Mucosa of descending colon (tissue), 3 donors: ENCODE data around the gene AP2M1. TPM values are rescaled to one million over a fixed set of nuclear protein-coding genes. Genes with fewer than 3 reads are reported as not detected.

Experiments used
- ATAC-seq: fragments of 200-7000 bp; cut with Tn5 transposase; one replicate; pipeline ENCODE4 v1.9.1; 2020; ENCODE audit warnings: mild to moderate bottlenecking, moderate library complexity
- DNase-seq, 3 donors: peaks; one replicate each; pipeline ENCODE4 v3.0.0-alpha.2; 2020
- H3K36me3 ChIP-seq: fragments of 200-600 bp; one replicate; pipeline ENCODE4 v1.8.0; 2021; ENCODE audit warnings: low read depth, mild to moderate bottlenecking
- H3K4me1 ChIP-seq: fragments of 200-600 bp; one replicate; pipeline ENCODE4 v1.8.0; 2021; ENCODE audit warnings: low read depth, mild to moderate bottlenecking
- H3K4me3 ChIP-seq: fragments of 200-600 bp; one replicate; pipeline ENCODE4 v1.8.0; 2021; ENCODE audit warnings: mild to moderate bottlenecking
- H3K9me3 ChIP-seq: fragments of 200-600 bp; one replicate; pipeline ENCODE4 v1.8.0; 2021; ENCODE audit warnings: mild to moderate bottlenecking
- intact Hi-C, 2 donors: fragments of 100-400 bp; cut with DNase I in 1 of 2; cut with micrococcal nuclease in 1 of 2; formaldehyde crosslinking; loops; one replicate each; pipeline versions ENCODE4 v1.11.0 to v1.11.1; 2022; cut with DNase I, micrococcal nuclease
- total RNA-seq, 3 donors: library from RNA; stranded (reverse); fragmentation: NEBNext Ultra II Directional in 2 of 3; extraction: Animal tissue kit (Norgen Biotek cat#: 25700) in 2 of 3; gene quantifications; one replicate each; pipeline versions ENCODE4 v1.2.1 to v1.2.4, GENCODE V29; 2021 to 2023
- TF ChIP-seq, protein P1 (sequence below): fragments of 200-600 bp; IDR thresholded peaks from one replicate; pipeline ENCODE4 v1.8.0; 2022; ENCODE audit warnings: antibody characterized with exemption, mild to moderate bottlenecking
- donor health status: DM: no; HTN: no; CAD: no; lungs with moderate emphysema.
- donor health status: DM: no; HTN: no; CAD: no.
- donor health status: DM: no; HTN: yes; CAD: no.

Gene AP2M1
- total RNA-seq, 3 donors from 2014 or later, result 215 to 297 (median 227) TPM

DNA sequence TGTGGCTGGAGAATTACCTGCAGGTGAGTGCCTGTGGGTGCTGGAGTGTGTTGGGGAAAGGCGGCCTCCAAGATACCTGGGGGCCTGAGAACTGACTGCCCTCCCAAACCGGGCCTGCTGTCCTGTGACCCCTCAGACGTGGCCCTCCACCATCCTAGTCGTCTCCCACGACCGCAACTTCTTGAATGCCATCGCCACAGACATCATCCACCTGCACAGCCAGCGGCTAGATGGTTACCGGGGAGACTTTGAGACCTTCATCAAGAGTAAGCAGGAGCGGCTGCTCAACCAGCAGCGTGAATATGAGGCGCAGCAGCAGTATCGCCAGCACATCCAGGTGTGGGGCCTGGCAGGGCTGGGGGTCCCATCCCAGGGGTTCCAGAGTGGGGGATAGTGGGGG is 14.8 kb downstream of the AP2M1 start:
- H3K9me3 ChIP-seq, result no peaks in the 10 kb centered on the region
- H3K36me3 ChIP-seq, result no peaks in the 10 kb centered on the region
- intact Hi-C loops, result no loop called here
- H3K4me1 ChIP-seq, result peaks cover 10% of the 10 kb centered on the region
- TF ChIP-seq, protein P1, sequence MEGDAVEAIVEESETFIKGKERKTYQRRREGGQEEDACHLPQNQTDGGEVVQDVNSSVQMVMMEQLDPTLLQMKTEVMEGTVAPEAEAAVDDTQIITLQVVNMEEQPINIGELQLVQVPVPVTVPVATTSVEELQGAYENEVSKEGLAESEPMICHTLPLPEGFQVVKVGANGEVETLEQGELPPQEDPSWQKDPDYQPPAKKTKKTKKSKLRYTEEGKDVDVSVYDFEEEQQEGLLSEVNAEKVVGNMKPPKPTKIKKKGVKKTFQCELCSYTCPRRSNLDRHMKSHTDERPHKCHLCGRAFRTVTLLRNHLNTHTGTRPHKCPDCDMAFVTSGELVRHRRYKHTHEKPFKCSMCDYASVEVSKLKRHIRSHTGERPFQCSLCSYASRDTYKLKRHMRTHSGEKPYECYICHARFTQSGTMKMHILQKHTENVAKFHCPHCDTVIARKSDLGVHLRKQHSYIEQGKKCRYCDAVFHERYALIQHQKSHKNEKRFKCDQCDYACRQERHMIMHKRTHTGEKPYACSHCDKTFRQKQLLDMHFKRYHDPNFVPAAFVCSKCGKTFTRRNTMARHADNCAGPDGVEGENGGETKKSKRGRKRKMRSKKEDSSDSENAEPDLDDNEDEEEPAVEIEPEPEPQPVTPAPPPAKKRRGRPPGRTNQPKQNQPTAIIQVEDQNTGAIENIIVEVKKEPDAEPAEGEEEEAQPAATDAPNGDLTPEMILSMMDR, result no peak
- DNase-seq (no peak), ATAC-seq (no peak)
- no peak overlapping the region for H3K4me3 ChIP-seq

DNA sequence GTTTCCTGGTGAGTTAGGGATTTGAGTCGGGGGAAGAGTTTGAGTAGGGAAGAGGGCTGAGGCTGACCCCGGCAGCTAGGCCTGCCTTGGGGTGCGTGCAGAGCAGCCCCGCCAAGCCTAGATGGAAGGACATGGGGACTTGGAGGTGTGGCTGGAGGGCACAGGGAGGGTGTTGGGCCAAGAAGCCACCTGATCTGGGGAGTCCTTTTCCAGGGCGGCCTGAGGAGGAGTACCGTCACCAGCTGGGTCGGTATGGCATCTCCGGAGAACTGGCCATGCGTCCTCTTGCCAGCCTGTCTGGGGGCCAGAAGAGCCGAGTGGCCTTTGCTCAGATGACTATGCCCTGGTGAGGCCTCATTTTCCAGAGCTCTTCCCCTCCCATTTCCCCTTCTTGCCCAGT is 18.2 kb downstream of the AP2M1 start:
- no peak for DNase-seq
- TF ChIP-seq, protein P1, result no peak
- no peaks in the 10 kb centered on the region for H3K9me3 ChIP-seq
- no peaks in the 10 kb centered on the region for H3K4me1 ChIP-seq
- no peak overlapping the region for H3K4me3 ChIP-seq
- intact Hi-C loops, result no loop called here
- no peaks in the 10 kb centered on the region for H3K36me3 ChIP-seq
- ATAC-seq, result no peak

DNA sequence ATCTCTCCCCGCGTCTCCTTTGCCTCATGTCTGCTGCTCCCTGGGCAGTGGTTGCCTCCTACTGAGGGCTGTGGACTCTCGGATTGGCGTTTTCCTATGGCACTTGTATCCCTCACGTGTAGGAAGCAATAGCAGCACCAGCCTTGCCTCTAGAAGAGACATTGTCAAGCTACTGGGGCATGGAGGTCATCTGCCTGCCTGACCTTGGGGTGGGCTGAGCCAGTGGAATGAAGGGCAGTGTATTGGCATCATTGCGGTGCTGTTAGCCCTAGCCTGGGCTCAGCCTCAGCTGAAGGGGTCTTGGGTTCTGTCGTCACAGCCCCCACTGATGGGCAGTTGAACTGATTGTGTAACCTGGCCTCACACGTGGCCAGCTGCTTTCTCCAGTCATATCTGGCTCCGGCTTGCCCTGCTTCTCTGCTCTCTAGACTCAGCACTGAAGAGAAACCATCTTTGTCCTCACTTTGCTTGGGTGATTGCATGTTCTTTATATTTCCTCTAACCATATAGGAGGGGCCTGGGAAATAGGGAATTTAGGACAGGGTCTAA is 19.4 kb downstream of the AP2M1 start:
- Histone ChIP-seq H3K9me3 (no peaks in the 10 kb centered on the region), H3K4me1 (no peaks in the 10 kb centered on the region), H3K36me3 (no peaks in the 10 kb centered on the region), H3K4me3 (no peak overlapping the region)
- TF ChIP-seq, protein P1, result no peak
- DNase-seq (no peak), ATAC-seq (no peak)
- intact Hi-C loops, result no loop called here

DNA sequence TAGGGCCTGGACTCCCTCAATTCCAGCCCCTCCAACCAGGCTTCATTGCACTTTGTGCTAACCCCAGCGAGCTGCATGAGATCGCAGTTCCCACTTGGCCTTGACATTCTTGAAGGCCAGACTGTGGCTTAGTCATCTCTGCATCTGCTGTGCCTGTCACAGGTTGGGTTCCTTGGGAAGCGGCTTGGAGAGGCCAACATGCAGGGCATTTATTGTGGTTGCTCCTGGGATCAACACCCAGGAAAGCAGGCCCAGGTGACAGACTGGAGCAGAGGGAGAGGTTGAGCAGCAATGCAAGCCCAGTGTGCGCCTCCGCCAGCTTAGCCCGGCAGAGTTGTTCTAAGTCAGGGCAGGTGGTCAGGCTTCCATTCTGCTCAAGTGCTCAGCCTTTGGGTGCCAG is 21.9 kb downstream of the AP2M1 start:
- peak; percentile 7 for ATAC-seq

DNA sequence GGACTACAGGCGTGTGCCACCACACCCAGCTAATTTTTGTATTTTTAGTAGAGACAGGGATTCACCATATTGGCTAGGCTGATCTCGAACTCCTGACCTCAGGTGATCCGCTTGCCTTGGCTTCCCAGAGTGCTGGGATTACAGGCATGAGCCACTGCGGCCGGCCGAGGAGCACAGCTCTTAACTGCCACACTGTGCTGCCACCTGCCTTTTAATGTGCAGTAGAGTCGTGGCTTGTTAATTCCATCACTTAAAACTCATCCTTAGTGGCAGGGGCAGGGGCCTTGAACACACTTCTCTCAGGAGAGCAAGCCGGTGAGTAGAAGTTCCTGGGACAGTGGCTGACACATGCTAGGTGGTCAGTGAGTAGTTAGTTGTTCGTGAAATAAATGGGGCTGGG is 23.9 kb downstream of the AP2M1 start:
- no peaks in the 10 kb centered on the region for H3K9me3 ChIP-seq
- H3K4me3 ChIP-seq, result no peak overlapping the region
- intact Hi-C loops, result no loop called here
- H3K4me1 ChIP-seq, result no peaks in the 10 kb centered on the region
- no peak for DNase-seq
- ATAC-seq, result no peak
- TF ChIP-seq, protein P1, result no peak
- no peaks in the 10 kb centered on the region for H3K36me3 ChIP-seq

More for the DNA sequence above, 21.9 kb downstream of the AP2M1 start:
- H3K9me3 ChIP-seq, result no peaks in the 10 kb centered on the region
- no peak for DNase-seq
- no peaks in the 10 kb centered on the region for H3K4me1 ChIP-seq
- H3K4me3 ChIP-seq, result no peak overlapping the region
- intact Hi-C loops, result no loop called here
- H3K36me3 ChIP-seq, result no peaks in the 10 kb centered on the region
- TF ChIP-seq, protein P1, result no peak

DNA sequence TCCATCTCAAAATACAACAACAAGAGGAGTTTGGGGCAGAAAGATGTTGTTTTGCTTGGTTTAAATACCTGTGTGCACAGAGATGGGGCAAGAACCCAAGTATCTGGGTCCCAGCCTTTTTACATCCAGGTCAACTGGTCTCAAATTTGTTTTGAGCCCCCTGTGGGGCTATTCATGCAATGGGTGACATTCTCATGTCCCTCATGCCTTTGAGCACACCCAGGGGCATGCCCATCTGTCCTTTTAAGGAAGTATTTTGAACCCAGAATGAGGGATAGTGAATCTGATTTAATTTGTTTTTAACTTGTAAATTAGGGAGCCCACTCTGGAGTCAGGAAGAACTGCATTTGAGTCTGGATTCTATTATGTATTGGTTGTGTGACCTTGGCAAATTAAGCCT is 26.2 kb downstream of the AP2M1 start:
- intact Hi-C loops, result no loop called here

More for the DNA sequence above, 26.2 kb downstream of the AP2M1 start:
- Histone ChIP-seq H3K36me3 (no peaks in the 10 kb centered on the region), H3K9me3 (no peaks in the 10 kb centered on the region), H3K4me1 (no peaks in the 10 kb centered on the region), H3K4me3 (no peak overlapping the region)
- no peak for ATAC-seq
- TF ChIP-seq, protein P1, result no peak
- DNase-seq, result no peak
